ENCODE data around the gene CPEB3.

CPEB3 gene

DNA sequence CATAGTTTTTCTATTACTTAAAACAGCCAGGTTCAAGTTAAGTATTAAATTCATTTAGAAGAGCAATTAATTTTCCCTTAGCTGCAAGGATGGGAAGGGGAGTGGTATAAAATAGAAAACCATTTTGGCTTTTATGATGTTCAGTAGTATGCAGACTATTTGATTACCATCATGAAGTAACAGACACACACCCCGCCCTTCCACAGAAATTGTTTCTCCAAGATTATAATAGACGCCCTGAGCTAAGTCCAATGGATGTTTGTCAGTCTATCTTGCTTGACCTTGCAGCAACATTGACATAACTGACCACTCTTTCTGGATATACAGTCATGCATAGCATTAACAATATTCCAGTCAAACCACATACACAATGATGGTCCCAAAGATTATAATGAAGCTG, 42.3 kb downstream of the CPEB3 start:
- no peak overlapping the region for H3K4me3 ChIP-seq
- no peak overlapping the region for H3K27ac ChIP-seq
- H4K20me1 ChIP-seq = no peaks in the 10 kb centered on the region
- no peak overlapping the region for H3K9ac ChIP-seq
- no peak overlapping the region for H3K4me2 ChIP-seq
- no peaks in the 10 kb centered on the region for H3K36me3 ChIP-seq
- H3K27me3 ChIP-seq = no peaks in the 10 kb centered on the region
- TF ChIP-seq Cebpa-rat (IDR thresholded peaks at IDR 0.05) = no peak
- no peaks in the 10 kb centered on the region for H3K9me3 ChIP-seq (replicated peaks in 1 of 11)
- H3K4me1 ChIP-seq = peaks cover 4 to 18% (median 14%) of the 10 kb centered on the region in 10 experiments; a peak in 16 of 20 replicates

DNA sequence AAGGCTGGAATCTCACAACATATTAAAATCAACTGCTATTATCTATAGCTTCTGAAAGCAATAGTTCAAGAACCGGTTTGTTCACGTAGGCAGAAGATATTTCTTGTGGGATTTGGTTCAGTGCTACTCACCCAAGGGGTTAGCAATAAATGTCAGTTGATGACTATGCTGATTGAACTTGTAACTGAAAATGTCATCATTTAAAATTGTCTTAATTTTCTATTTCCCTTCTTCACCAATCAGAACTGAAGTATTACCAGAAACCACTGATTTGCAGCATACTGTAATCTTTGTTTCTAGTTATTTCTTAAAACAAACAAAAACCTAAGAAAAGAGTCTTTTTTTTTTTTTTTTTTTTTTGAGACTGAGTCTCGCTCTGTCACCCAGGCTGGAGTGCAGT, 46.1 kb downstream of the CPEB3 start:
- Histone ChIP-seq H3K4me2 (peak overlapping the region in 6 of 11 experiments; percentile 8 to 41 (median 36); a peak in 7 of 22 replicates), H3K9me3 (replicated peaks in 1 of 11) (no peaks in the 10 kb centered on the region), H4K20me1 (peaks cover 0 to 4% (median 3%) of the 10 kb centered on the region in 11 experiments; a peak in 12 of 22 replicates), H3K9ac (no peak overlapping the region), H3K36me3 (no peaks in the 10 kb centered on the region), H3K27me3 (peaks cover 0 to 29% (median 10%) of the 10 kb centered on the region in 11 experiments; a peak in 17 of 22 replicates), H3K4me3 (no peak overlapping the region), H3K27ac (no peak overlapping the region), H3K4me1 (peaks cover 18 to 37% (median 35%) of the 10 kb centered on the region in 10 experiments)
- TF ChIP-seq Cebpa-rat (IDR thresholded peaks at IDR 0.05) = no peak

DNA sequence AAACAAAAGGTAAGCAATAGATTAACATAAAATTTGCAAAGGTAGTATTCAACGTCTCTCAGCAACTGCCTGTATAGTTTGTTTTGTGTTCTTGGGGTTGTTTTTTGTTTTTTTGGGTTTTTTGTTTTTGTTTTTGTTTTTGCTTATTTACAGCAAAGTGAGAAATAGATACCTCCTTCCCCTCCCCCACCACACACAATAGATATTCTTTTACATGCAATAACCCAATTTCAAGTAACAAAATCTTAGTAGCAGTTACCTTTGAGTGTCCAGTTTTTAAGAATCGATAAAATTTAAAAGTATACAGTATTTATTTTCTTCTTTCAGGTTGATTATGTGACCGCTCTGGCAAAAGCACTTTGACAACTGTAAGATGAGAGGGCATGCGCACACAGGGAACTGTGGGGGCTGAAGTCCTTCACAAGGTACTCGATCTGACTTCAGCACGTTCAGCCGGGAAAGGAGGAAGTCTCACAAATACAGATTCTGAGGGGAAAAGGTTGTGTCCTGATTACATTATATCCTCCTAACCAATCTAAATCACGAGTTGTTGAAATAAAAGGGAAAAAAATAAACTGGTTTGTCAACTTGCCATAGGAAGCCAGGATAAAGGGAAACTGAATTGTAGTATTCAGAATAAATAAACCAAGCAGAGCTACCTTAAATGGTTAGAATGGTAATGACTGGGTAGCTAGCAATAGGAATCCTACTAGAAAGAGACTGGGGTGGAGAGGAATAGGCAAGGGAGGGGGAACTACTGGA, 47.8 kb downstream of the CPEB3 start:
- H3K36me3 ChIP-seq = peaks cover 0 to 15% (median 11%) of the 10 kb centered on the region in 11 experiments; a peak in 10 of 22 replicates
- TF ChIP-seq Cebpa-rat (IDR thresholded peaks at IDR 0.05) = no peak
- H3K27me3 ChIP-seq = peaks cover 0 to 46% (median 28%) of the 10 kb centered on the region in 11 experiments; a peak in 21 of 22 replicates
- peaks cover under 1 to 21% (median 17%) of the 10 kb centered on the region in 11 experiments; a peak in 20 of 22 replicates for H4K20me1 ChIP-seq
- H3K4me3 ChIP-seq = peak overlapping the region in 3 of 10 experiments; percentile 21 to 35 (median 31); a peak in 4 of 20 replicates
- H3K4me2 ChIP-seq = peak overlapping the region; percentile 1 to 96 (median 42); a peak in 18 of 22 replicates
- H3K4me1 ChIP-seq = peaks cover 30 to 51% (median 44%) of the 10 kb centered on the region in 10 experiments
- H3K9me3 ChIP-seq (replicated peaks in 1 of 11) = no peaks in the 10 kb centered on the region
- H3K9ac ChIP-seq = peak overlapping the region in 4 of 11 experiments; percentile 19 to 67 (median 38); a peak in 5 of 22 replicates
- H3K27ac ChIP-seq = peak overlapping the region in 3 of 11 experiments; percentile 38 to 53 (median 42); a peak in 6 of 22 replicates

DNA sequence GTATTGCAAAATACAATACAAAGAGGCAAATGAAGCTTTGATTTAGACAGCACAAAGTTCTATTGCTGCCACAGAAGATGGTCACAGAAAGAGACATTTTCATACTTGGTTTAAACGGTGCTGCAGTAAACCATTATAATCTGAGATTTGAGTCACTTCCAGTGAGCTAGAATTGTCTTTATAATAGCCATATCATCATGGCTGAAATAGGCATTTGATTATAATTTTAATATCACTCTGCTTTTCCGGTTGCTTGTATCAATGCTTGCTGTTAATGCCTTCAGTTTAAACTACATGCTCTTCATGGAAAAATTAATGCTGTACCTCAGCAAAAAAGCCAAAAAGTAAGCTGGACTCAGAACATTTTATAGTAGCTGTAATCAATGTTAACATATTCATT, 48.5 kb downstream of the CPEB3 start:
- H4K20me1 ChIP-seq = peaks cover 8 to 27% (median 18%) of the 10 kb centered on the region in 11 experiments; a peak in 21 of 22 replicates
- TF ChIP-seq Cebpa-rat (IDR thresholded peaks at IDR 0.05) = no peak
- no peaks in the 10 kb centered on the region for H3K9me3 ChIP-seq (replicated peaks in 1 of 11)
- no peak overlapping the region for H3K27ac ChIP-seq
- H3K4me2 ChIP-seq = peak overlapping the region in 5 of 11 experiments; percentile 3 to 98 (median 34); a peak in 6 of 22 replicates
- H3K4me1 ChIP-seq = peaks cover 30 to 58% (median 44%) of the 10 kb centered on the region in 10 experiments
- H3K9ac ChIP-seq = no peak overlapping the region
- peaks cover 2 to 53% (median 35%) of the 10 kb centered on the region in 11 experiments; a peak in 21 of 22 replicates for H3K27me3 ChIP-seq
- H3K4me3 ChIP-seq = no peak overlapping the region
- H3K36me3 ChIP-seq = peaks cover 0 to 22% (median 11%) of the 10 kb centered on the region in 11 experiments; a peak in 10 of 22 replicates

DNA sequence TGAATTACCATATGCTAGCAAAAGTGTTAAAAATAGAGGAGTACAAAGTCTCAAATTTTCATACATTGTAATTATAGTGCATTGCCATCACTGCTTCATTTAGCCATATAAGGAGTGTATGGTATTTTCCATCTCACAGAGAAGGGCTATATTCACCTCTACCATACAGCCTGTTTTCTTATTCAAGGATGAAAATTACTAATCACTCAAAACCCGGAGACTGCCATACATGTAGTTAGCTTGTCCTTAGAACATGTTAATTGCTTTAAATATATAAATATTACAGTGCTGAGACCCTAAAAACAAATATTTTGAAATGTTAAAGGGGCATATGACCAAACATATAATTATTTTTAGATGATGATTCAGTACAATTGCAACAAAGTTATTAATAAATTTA, 49.4 kb downstream of the CPEB3 start:
- Histone ChIP-seq H3K27me3 (peaks cover 3 to 56% (median 35%) of the 10 kb centered on the region in 11 experiments; a peak in 21 of 22 replicates), H3K36me3 (peaks cover 0 to 27% (median 11%) of the 10 kb centered on the region in 11 experiments; a peak in 10 of 22 replicates), H4K20me1 (peaks cover 15 to 30% (median 18%) of the 10 kb centered on the region in 11 experiments; a peak in 21 of 22 replicates), H3K4me3 (peak overlapping the region in 3 of 10 experiments; percentile 77 to 86 (median 85); a peak in 6 of 20 replicates), H3K27ac (peak overlapping the region in 5 of 11 experiments; percentile 57 to 86 (median 80); a peak in 9 of 22 replicates), H3K9ac (peak overlapping the region in 5 of 11 experiments; percentile 67 to 86 (median 79); a peak in 8 of 22 replicates), H3K4me2 (peak overlapping the region; percentile 90 to 99 (median 96)), H3K4me1 (peaks cover 30 to 66% (median 44%) of the 10 kb centered on the region in 10 experiments), H3K9me3 (replicated peaks in 1 of 11) (no peaks in the 10 kb centered on the region)
- TF ChIP-seq Cebpa-rat (IDR thresholded peaks at IDR 0.05) = no peak

DNA sequence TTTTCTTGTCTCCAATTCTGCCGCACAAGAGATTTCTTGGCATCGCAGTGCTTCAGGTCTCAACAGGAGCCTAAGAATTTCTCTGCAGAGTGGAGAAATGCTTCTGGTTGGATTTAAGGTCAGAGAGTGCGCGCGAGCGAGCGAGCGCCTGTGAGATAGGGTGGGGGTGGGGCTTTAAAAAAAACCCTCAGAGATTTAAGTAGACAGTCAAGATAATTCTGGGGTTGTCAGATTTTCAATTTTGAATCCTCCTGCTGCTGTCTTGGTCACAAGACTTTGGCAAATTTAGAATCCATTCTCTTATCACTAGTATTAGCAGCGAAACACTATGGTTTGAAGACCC, 49.7 kb downstream of the CPEB3 start:
- Histone ChIP-seq H3K4me1 (peaks cover 30 to 70% (median 44%) of the 10 kb centered on the region in 10 experiments), H3K9me3 (replicated peaks in 1 of 11) (no peaks in the 10 kb centered on the region), H3K4me2 (peak overlapping the region; percentile 90 to 99 (median 96)), H4K20me1 (peaks cover 15 to 33% (median 20%) of the 10 kb centered on the region in 11 experiments; a peak in 21 of 22 replicates), H3K27me3 (peaks cover 3 to 56% (median 35%) of the 10 kb centered on the region in 11 experiments; a peak in 21 of 22 replicates), H3K4me3 (peak overlapping the region; percentile 66 to 86 (median 74)), H3K36me3 (peaks cover 0 to 27% (median 11%) of the 10 kb centered on the region in 11 experiments; a peak in 11 of 22 replicates), H3K27ac (peak overlapping the region in 9 of 11 experiments; percentile 33 to 86 (median 57); a peak in 16 of 22 replicates), H3K9ac (peak overlapping the region; percentile 47 to 86 (median 76))
- TF ChIP-seq Cebpa-rat (IDR thresholded peaks at IDR 0.05) = no peak

DNA sequence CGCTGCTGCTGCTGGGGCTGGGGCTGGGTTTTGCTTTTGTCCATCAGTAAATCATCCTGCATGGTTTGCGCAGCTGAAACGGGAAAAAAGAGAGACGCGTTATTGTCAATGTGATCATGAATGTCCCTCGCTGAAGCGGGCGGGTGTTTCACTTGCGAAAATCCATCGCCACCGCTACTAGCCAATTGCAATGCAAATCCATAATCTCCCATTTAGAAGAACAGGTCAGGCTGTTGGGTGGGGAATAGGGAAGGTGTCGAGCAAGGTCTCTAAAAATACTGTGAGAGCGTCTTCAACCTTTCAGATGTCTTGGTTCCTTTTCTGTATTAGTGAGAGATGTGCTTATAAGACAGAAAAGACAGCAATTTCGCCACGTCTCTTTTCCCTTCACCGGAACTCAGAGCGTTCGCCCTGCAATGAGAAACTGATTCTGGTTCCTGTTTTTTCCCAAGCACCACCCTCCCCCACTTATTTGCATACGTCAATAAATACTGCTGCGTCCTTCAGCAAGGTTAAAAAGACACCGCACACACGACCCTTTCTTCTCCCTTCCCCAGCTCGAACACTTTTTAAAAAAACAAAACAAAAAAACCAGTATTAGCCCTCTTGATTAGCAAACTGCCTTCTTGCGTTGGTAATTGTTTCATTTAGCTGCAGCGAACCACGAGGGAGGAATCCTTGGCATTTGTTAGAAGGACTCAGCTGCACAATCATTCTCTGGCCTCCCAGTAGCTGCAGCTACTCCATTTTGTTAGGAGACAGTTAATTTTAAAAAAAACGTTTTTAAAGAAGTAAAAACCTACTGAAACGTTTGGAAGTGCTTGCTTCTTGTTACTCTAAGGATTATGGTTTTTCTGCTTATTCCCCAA, 50.4 kb downstream of the CPEB3 start:
- Histone ChIP-seq H3K27ac (peak overlapping the region; percentile 1 to 86 (median 57); a peak in 20 of 22 replicates), H3K9me3 (replicated peaks in 1 of 11) (no peaks in the 10 kb centered on the region), H3K4me3 (peak overlapping the region; percentile 66 to 86 (median 74)), H3K9ac (peak overlapping the region; percentile 47 to 86 (median 76)), H4K20me1 (peaks cover 15 to 39% (median 23%) of the 10 kb centered on the region in 11 experiments; a peak in 21 of 22 replicates), H3K27me3 (peaks cover 3 to 56% (median 35%) of the 10 kb centered on the region in 11 experiments; a peak in 21 of 22 replicates), H3K4me1 (peaks cover 29 to 76% (median 42%) of the 10 kb centered on the region in 10 experiments), H3K36me3 (peaks cover 0 to 31% (median 11%) of the 10 kb centered on the region in 11 experiments; a peak in 13 of 22 replicates), H3K4me2 (peak overlapping the region; percentile 90 to 99 (median 96))
- TF ChIP-seq Cebpa-rat (IDR thresholded peaks at IDR 0.05) = no peak

All from BLaER1 treated with 17β-estradiol and CSF1 and Interleukin-3, amounts not matched to agents 10 nM and 100 nM (cell line).